ENCODE results near the gene BMPER.

Gene BMPER

GRCh38 chr7:33950047-33950714 is 44.8 kb downstream of the BMPER start:
- FAIRE-seq (no peak), DNase-seq (ENCODE audit: insufficient read length) (no peak)
- TF ChIP-seq POLR2AphosphoS5 (IDR thresholded peaks at IDR 0.05; ENCODE audit: low read depth, low read length) (no peak), POLR2A (IDR thresholded peaks at IDR 0.05; ENCODE audit: low read depth, low read length) (no peak), TAF1 (IDR thresholded peaks at IDR 0.05; ENCODE audit: borderline replicate concordance, low read depth, low read length) (no peak)

GRCh38 chr7:33952824-33953223 is 47.5 kb downstream of the BMPER start:
- DNase-seq (ENCODE audit: insufficient read length) (no peak), FAIRE-seq (no peak)
- no peak for TF ChIP-seq POLR2A (IDR thresholded peaks at IDR 0.05; ENCODE audit: low read depth, low read length)
- TF ChIP-seq POLR2AphosphoS5 (IDR thresholded peaks at IDR 0.05; ENCODE audit: low read depth, low read length) = no peak
- TF ChIP-seq TAF1 (IDR thresholded peaks at IDR 0.05; ENCODE audit: borderline replicate concordance, low read depth, low read length) = no peak

GRCh38 chr7:33958104-33958503 is 52.8 kb downstream of the BMPER start:
- FAIRE-seq (no peak), DNase-seq (ENCODE audit: insufficient read length) (no peak)
- no peak for TF ChIP-seq POLR2AphosphoS5 (IDR thresholded peaks at IDR 0.05; ENCODE audit: low read depth, low read length)
- no peak for TF ChIP-seq POLR2A (IDR thresholded peaks at IDR 0.05; ENCODE audit: low read depth, low read length)
- no peak for TF ChIP-seq TAF1 (IDR thresholded peaks at IDR 0.05; ENCODE audit: borderline replicate concordance, low read depth, low read length)

- FAIRE-seq (no peak), DNase-seq (ENCODE audit: insufficient read length) (no peak)
- TF ChIP-seq TAF1 (IDR thresholded peaks at IDR 0.05; ENCODE audit: borderline replicate concordance, low read depth, low read length) (no peak), POLR2AphosphoS5 (IDR thresholded peaks at IDR 0.05; ENCODE audit: low read depth, low read length) (no peak)
These were observed 54.3 kb downstream of the BMPER start for GRCh38 chr7:33959676-33960075.

- DNase-seq (ENCODE audit: insufficient read length) (no peak), FAIRE-seq (no peak)
- TF ChIP-seq TAF1 (IDR thresholded peaks at IDR 0.05; ENCODE audit: borderline replicate concordance, low read depth, low read length) = no peak
- no peak for TF ChIP-seq POLR2A (IDR thresholded peaks at IDR 0.05; ENCODE audit: low read depth, low read length)
- no peak for TF ChIP-seq POLR2AphosphoS5 (IDR thresholded peaks at IDR 0.05; ENCODE audit: low read depth, low read length)
These were observed 56.6 kb downstream of the BMPER start for GRCh38 chr7:33961948-33962347.

- FAIRE-seq (no peak), DNase-seq (ENCODE audit: insufficient read length) (no peak)
- TF ChIP-seq TAF1 (IDR thresholded peaks at IDR 0.05; ENCODE audit: borderline replicate concordance, low read depth, low read length) (no peak), POLR2A (IDR thresholded peaks at IDR 0.05; ENCODE audit: low read depth, low read length) (no peak), POLR2AphosphoS5 (IDR thresholded peaks at IDR 0.05; ENCODE audit: low read depth, low read length) (no peak)
These were observed 59.3 kb downstream of the BMPER start for GRCh38 chr7:33964417-33965182.

- no peak for FAIRE-seq
- no peak for DNase-seq (ENCODE audit: insufficient read length)
- TF ChIP-seq POLR2AphosphoS5 (IDR thresholded peaks at IDR 0.05; ENCODE audit: low read depth, low read length) (no peak), POLR2A (IDR thresholded peaks at IDR 0.05; ENCODE audit: low read depth, low read length) (no peak), TAF1 (IDR thresholded peaks at IDR 0.05; ENCODE audit: borderline replicate concordance, low read depth, low read length) (no peak)
These were observed 59.9 kb downstream of the BMPER start for GRCh38 chr7:33965183-33965744.

GRCh38 chr7:33968591-33968990 is 63.3 kb downstream of the BMPER start:
- DNase-seq (ENCODE audit: insufficient read length) (no peak), FAIRE-seq (no peak)
- no peak for TF ChIP-seq POLR2A (IDR thresholded peaks at IDR 0.05; ENCODE audit: low read depth, low read length)
- no peak for TF ChIP-seq POLR2AphosphoS5 (IDR thresholded peaks at IDR 0.05; ENCODE audit: low read depth, low read length)
- no peak for TF ChIP-seq TAF1 (IDR thresholded peaks at IDR 0.05; ENCODE audit: borderline replicate concordance, low read depth, low read length)

GRCh38 chr7:33970536-33970935 is 65.2 kb downstream of the BMPER start:
- FAIRE-seq (no peak), DNase-seq (ENCODE audit: insufficient read length) (no peak)
- TF ChIP-seq TAF1 (IDR thresholded peaks at IDR 0.05; ENCODE audit: borderline replicate concordance, low read depth, low read length) (no peak), POLR2AphosphoS5 (IDR thresholded peaks at IDR 0.05; ENCODE audit: low read depth, low read length) (no peak), POLR2A (IDR thresholded peaks at IDR 0.05; ENCODE audit: low read depth, low read length) (no peak)

- FAIRE-seq = no peak
- no peak for TF ChIP-seq POLR2AphosphoS5 (IDR thresholded peaks at IDR 0.05; ENCODE audit: low read depth, low read length)
- TF ChIP-seq POLR2A (IDR thresholded peaks at IDR 0.05; ENCODE audit: low read depth, low read length) = no peak
- no peak for TF ChIP-seq TAF1 (IDR thresholded peaks at IDR 0.05; ENCODE audit: borderline replicate concordance, low read depth, low read length)
These were observed 65.8 kb downstream of the BMPER start for GRCh38 chr7:33971106-33971505.

GRCh38 chr7:33973231-33974015 is 68.1 kb downstream of the BMPER start:
- no peak for DNase-seq (ENCODE audit: insufficient read length)
- FAIRE-seq = no peak
- no peak for TF ChIP-seq TAF1 (IDR thresholded peaks at IDR 0.05; ENCODE audit: borderline replicate concordance, low read depth, low read length)

More at GRCh38 chr7:33971106-33971505, 65.8 kb downstream of the BMPER start:
- DNase-seq (ENCODE audit: insufficient read length) = no peak

All from GM12892 (cell line).